ENCODE results near the gene OCIAD1.

Gene OCIAD1

GRCh38 chr4:48854395-48854683 is 23.5 kb downstream of the OCIAD1 start:
- Histone ChIP-seq H2AK5ac (ENCODE audit: low read length) (no peak overlapping the region), H3K27ac (ENCODE audit: low read depth, low read length) (no peak overlapping the region), H4K5ac (ENCODE audit: low read length) (no peak overlapping the region), H3K4me1 (ENCODE audit: control insufficient read depth, low read depth, low read length) (no peaks in the 10 kb centered on the region), H4K8ac (ENCODE audit: low read depth, low read length) (no peak overlapping the region), H3K18ac (ENCODE audit: low read length) (no peak overlapping the region), H3K4me3 (ENCODE audit: low read length) (no peak overlapping the region), H3K4ac (ENCODE audit: low read depth, low read length) (no peak overlapping the region), H3K36me3 (ENCODE audit: control insufficient read depth, insufficient read depth, low read length) (peaks cover 1% of the 10 kb centered on the region), H3K56ac (ENCODE audit: low read length) (no peak overlapping the region), H2BK5ac (ENCODE audit: low read length) (no peak overlapping the region), H3K9ac (ENCODE audit: low read length) (no peak overlapping the region), H2BK15ac (replicated peaks; ENCODE audit: low read depth) (no peak overlapping the region), H3K4me2 (ENCODE audit: low read length) (no peak overlapping the region), H3K79me1 (ENCODE audit: low read length) (no peaks in the 10 kb centered on the region), H3K79me2 (ENCODE audit: control insufficient read depth, insufficient read depth, low read length) (no peaks in the 10 kb centered on the region), H2BK120ac (ENCODE audit: low read depth, low read length) (no peak overlapping the region), H3K27me3 (ENCODE audit: insufficient read depth, low read length, poor library complexity) (no peaks in the 10 kb centered on the region), H3K23ac (ENCODE audit: low read length) (no peak overlapping the region)
- no peak for DNase-seq
- no CpG with 5 or more reads among the region's 1 CpG for WGBS (ENCODE audit: extremely low coverage, insufficient coverage, low lambda C conversion rate)

- Histone ChIP-seq H3K4me2 (ENCODE audit: low read length) (no peak overlapping the region), H3K27ac (ENCODE audit: low read depth, low read length) (no peak overlapping the region), H3K4me3 (ENCODE audit: low read length) (no peak overlapping the region), H3K4me1 (ENCODE audit: control insufficient read depth, low read depth, low read length) (no peaks in the 10 kb centered on the region), H3K4ac (ENCODE audit: low read depth, low read length) (no peak overlapping the region), H3K18ac (ENCODE audit: low read length) (no peak overlapping the region), H4K5ac (ENCODE audit: low read length) (no peak overlapping the region), H3K79me1 (ENCODE audit: low read length) (no peaks in the 10 kb centered on the region), H2BK120ac (ENCODE audit: low read depth, low read length) (no peak overlapping the region), H2BK5ac (ENCODE audit: low read length) (no peak overlapping the region), H2AK5ac (ENCODE audit: low read length) (no peak overlapping the region), H3K56ac (ENCODE audit: low read length) (no peak overlapping the region), H2BK15ac (replicated peaks; ENCODE audit: low read depth) (no peak overlapping the region), H4K8ac (ENCODE audit: low read depth, low read length) (no peak overlapping the region), H3K23ac (ENCODE audit: low read length) (no peak overlapping the region), H3K9ac (ENCODE audit: low read length) (no peak overlapping the region), H3K79me2 (ENCODE audit: control insufficient read depth, insufficient read depth, low read length) (no peaks in the 10 kb centered on the region), H3K27me3 (ENCODE audit: insufficient read depth, low read length, poor library complexity) (no peaks in the 10 kb centered on the region), H3K36me3 (ENCODE audit: control insufficient read depth, insufficient read depth, low read length) (peaks cover 1% of the 10 kb centered on the region)
- WGBS (ENCODE audit: extremely low coverage, insufficient coverage, low lambda C conversion rate) = no CpG with 5 or more reads among the region's 2 CpGs
- no peak for DNase-seq
Observed at GRCh38 chr4:48854982-48855381, 24.1 kb downstream of the OCIAD1 start.

DNA sequence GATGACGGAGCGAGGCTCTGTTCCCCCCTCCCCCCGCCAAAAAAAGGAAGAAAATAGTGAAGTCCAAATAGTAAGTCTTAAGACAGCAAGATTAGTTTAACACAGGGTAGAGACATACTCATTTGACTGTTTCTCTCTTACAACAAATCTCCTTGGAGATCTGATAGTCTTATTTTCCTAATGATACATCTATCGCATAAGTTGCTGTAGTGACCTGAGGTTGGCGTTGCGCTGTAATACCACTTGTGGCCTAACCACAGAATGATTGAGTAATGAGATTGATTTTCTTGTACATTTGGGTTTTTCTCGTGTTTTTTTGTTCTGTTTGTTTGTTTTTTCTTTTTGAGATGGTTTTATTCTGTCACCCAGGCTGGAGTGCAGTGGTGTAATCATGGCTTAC is 27.2 kb downstream of the OCIAD1 start:
- WGBS (ENCODE audit: extremely low coverage, insufficient coverage, low lambda C conversion rate) = no CpG with 5 or more reads among the region's 7 CpGs
- no peak overlapping the region for H4K5ac ChIP-seq (ENCODE audit: low read length)
- H3K23ac ChIP-seq (ENCODE audit: low read length) = no peak overlapping the region
- no peaks in the 10 kb centered on the region for H3K4me1 ChIP-seq (ENCODE audit: control insufficient read depth, low read depth, low read length)
- peaks cover 1% of the 10 kb centered on the region for H3K36me3 ChIP-seq (ENCODE audit: control insufficient read depth, insufficient read depth, low read length)
- no peaks in the 10 kb centered on the region for H3K27me3 ChIP-seq (ENCODE audit: insufficient read depth, low read length, poor library complexity)
- DNase-seq = no peak
- H3K4me3 ChIP-seq (ENCODE audit: low read length) = no peak overlapping the region
- no peak overlapping the region for H2BK5ac ChIP-seq (ENCODE audit: low read length)
- no peaks in the 10 kb centered on the region for H3K79me1 ChIP-seq (ENCODE audit: low read length)
- no peak overlapping the region for H4K8ac ChIP-seq (ENCODE audit: low read depth, low read length)
- H3K4me2 ChIP-seq (ENCODE audit: low read length) = no peak overlapping the region
- H3K4ac ChIP-seq (ENCODE audit: low read depth, low read length) = no peak overlapping the region
- no peak overlapping the region for H2AK5ac ChIP-seq (ENCODE audit: low read length)
- H3K27ac ChIP-seq (ENCODE audit: low read depth, low read length) = no peak overlapping the region
- H3K9ac ChIP-seq (ENCODE audit: low read length) = no peak overlapping the region
- no peak overlapping the region for H3K18ac ChIP-seq (ENCODE audit: low read length)
- no peaks in the 10 kb centered on the region for H3K79me2 ChIP-seq (ENCODE audit: control insufficient read depth, insufficient read depth, low read length)
- H2BK120ac ChIP-seq (ENCODE audit: low read depth, low read length) = no peak overlapping the region
- no peak overlapping the region for H3K56ac ChIP-seq (ENCODE audit: low read length)
- no peak overlapping the region for H2BK15ac ChIP-seq (replicated peaks; ENCODE audit: low read depth)

- H3K79me2 ChIP-seq (ENCODE audit: control insufficient read depth, insufficient read depth, low read length) = no peaks in the 10 kb centered on the region
- no peak overlapping the region for H4K8ac ChIP-seq (ENCODE audit: low read depth, low read length)
- H3K36me3 ChIP-seq (ENCODE audit: control insufficient read depth, insufficient read depth, low read length) = no peaks in the 10 kb centered on the region
- no peaks in the 10 kb centered on the region for H3K4me1 ChIP-seq (ENCODE audit: control insufficient read depth, low read depth, low read length)
- H3K9ac ChIP-seq (ENCODE audit: low read length) = no peak overlapping the region
- H2AK5ac ChIP-seq (ENCODE audit: low read length) = no peak overlapping the region
- no CpG with 5 or more reads among the region's 3 CpGs for WGBS (ENCODE audit: extremely low coverage, insufficient coverage, low lambda C conversion rate)
- H3K27ac ChIP-seq (ENCODE audit: low read depth, low read length) = no peak overlapping the region
- H4K5ac ChIP-seq (ENCODE audit: low read length) = no peak overlapping the region
- H3K23ac ChIP-seq (ENCODE audit: low read length) = no peak overlapping the region
- H3K4me2 ChIP-seq (ENCODE audit: low read length) = no peak overlapping the region
- H3K27me3 ChIP-seq (ENCODE audit: insufficient read depth, low read length, poor library complexity) = no peaks in the 10 kb centered on the region
- H3K18ac ChIP-seq (ENCODE audit: low read length) = no peak overlapping the region
- no peak overlapping the region for H3K4me3 ChIP-seq (ENCODE audit: low read length)
- no peak overlapping the region for H3K4ac ChIP-seq (ENCODE audit: low read depth, low read length)
- H3K79me1 ChIP-seq (ENCODE audit: low read length) = no peaks in the 10 kb centered on the region
- H2BK120ac ChIP-seq (ENCODE audit: low read depth, low read length) = no peak overlapping the region
- DNase-seq = no peak
- H3K56ac ChIP-seq (ENCODE audit: low read length) = no peak overlapping the region
- H2BK5ac ChIP-seq (ENCODE audit: low read length) = no peak overlapping the region
- no peak overlapping the region for H2BK15ac ChIP-seq (replicated peaks; ENCODE audit: low read depth)
Observed at GRCh38 chr4:48862038-48862437, 31.1 kb downstream of the OCIAD1 start.

DNA sequence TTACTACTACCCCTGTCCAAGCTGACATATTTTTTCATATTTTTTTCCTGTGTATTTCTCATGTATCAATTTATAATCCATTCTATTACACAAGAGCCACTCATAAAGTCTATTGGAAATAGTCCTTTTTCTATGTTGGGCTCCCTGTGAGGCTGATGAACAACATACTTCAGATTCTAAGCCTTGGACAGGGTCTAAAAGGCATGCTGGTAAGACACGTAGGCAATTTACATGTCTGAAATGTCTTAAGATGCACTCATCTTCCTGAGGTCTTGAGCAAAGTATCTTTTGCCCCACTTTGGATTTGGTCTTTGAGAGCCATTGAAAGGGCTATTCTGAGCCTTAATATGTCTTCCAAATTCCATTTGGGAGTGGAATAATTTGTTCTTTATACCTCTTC is 31.8 kb downstream of the OCIAD1 start:
- H3K27ac ChIP-seq (ENCODE audit: low read depth, low read length) = no peak overlapping the region
- no peak overlapping the region for H3K4me2 ChIP-seq (ENCODE audit: low read length)
- H3K4ac ChIP-seq (ENCODE audit: low read depth, low read length) = no peak overlapping the region
- H3K9ac ChIP-seq (ENCODE audit: low read length) = no peak overlapping the region
- H3K23ac ChIP-seq (ENCODE audit: low read length) = no peak overlapping the region
- H2AK5ac ChIP-seq (ENCODE audit: low read length) = no peak overlapping the region
- H4K5ac ChIP-seq (ENCODE audit: low read length) = no peak overlapping the region
- H3K18ac ChIP-seq (ENCODE audit: low read length) = no peak overlapping the region
- H2BK15ac ChIP-seq (replicated peaks; ENCODE audit: low read depth) = no peak overlapping the region
- no peak overlapping the region for H2BK120ac ChIP-seq (ENCODE audit: low read depth, low read length)
- no peak overlapping the region for H2BK5ac ChIP-seq (ENCODE audit: low read length)
- H4K8ac ChIP-seq (ENCODE audit: low read depth, low read length) = no peak overlapping the region
- no peaks in the 10 kb centered on the region for H3K79me2 ChIP-seq (ENCODE audit: control insufficient read depth, insufficient read depth, low read length)
- H3K27me3 ChIP-seq (ENCODE audit: insufficient read depth, low read length, poor library complexity) = no peaks in the 10 kb centered on the region
- H3K79me1 ChIP-seq (ENCODE audit: low read length) = no peaks in the 10 kb centered on the region
- H3K4me3 ChIP-seq (ENCODE audit: low read length) = no peak overlapping the region
- H3K4me1 ChIP-seq (ENCODE audit: control insufficient read depth, low read depth, low read length) = no peaks in the 10 kb centered on the region
- no peak for DNase-seq
- H3K36me3 ChIP-seq (ENCODE audit: control insufficient read depth, insufficient read depth, low read length) = no peaks in the 10 kb centered on the region
- H3K56ac ChIP-seq (ENCODE audit: low read length) = no peak overlapping the region
- WGBS (ENCODE audit: extremely low coverage, insufficient coverage, low lambda C conversion rate) = no CpG with 5 or more reads among the region's 1 CpG

DNA sequence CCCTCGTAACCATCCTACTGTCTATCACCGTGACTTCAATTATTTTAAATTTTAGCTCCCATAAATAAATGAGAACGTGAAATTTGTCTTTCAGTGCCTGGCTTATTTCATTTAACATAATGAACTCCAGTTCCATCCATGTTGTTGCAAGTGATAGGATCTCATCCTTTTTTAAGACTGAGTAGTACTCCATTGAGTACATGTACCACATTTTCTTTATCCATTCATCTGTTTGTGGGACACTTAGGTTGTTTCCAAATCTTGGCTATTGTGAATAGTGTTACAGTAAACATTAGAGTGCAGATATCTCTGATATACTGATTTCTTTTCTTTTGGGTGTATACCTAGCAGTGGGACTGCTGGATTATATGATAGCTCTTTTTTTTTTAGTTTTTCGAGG is 32.8 kb downstream of the OCIAD1 start:
- H3K4ac ChIP-seq (ENCODE audit: low read depth, low read length) = no peak overlapping the region
- WGBS (ENCODE audit: extremely low coverage, insufficient coverage, low lambda C conversion rate) = no CpG with 5 or more reads among the region's 4 CpGs
- no peaks in the 10 kb centered on the region for H3K79me1 ChIP-seq (ENCODE audit: low read length)
- H3K27ac ChIP-seq (ENCODE audit: low read depth, low read length) = no peak overlapping the region
- H3K79me2 ChIP-seq (ENCODE audit: control insufficient read depth, insufficient read depth, low read length) = no peaks in the 10 kb centered on the region
- no peak overlapping the region for H4K5ac ChIP-seq (ENCODE audit: low read length)
- H2BK5ac ChIP-seq (ENCODE audit: low read length) = no peak overlapping the region
- H3K36me3 ChIP-seq (ENCODE audit: control insufficient read depth, insufficient read depth, low read length) = no peaks in the 10 kb centered on the region
- no peak overlapping the region for H2AK5ac ChIP-seq (ENCODE audit: low read length)
- no peak overlapping the region for H3K56ac ChIP-seq (ENCODE audit: low read length)
- no peak overlapping the region for H3K18ac ChIP-seq (ENCODE audit: low read length)
- no peak overlapping the region for H4K8ac ChIP-seq (ENCODE audit: low read depth, low read length)
- no peaks in the 10 kb centered on the region for H3K4me1 ChIP-seq (ENCODE audit: control insufficient read depth, low read depth, low read length)
- no peak overlapping the region for H3K23ac ChIP-seq (ENCODE audit: low read length)
- no peak overlapping the region for H2BK120ac ChIP-seq (ENCODE audit: low read depth, low read length)
- no peak overlapping the region for H2BK15ac ChIP-seq (replicated peaks; ENCODE audit: low read depth)
- DNase-seq = no peak
- H3K4me2 ChIP-seq (ENCODE audit: low read length) = no peak overlapping the region
- no peaks in the 10 kb centered on the region for H3K27me3 ChIP-seq (ENCODE audit: insufficient read depth, low read length, poor library complexity)
- H3K4me3 ChIP-seq (ENCODE audit: low read length) = no peak overlapping the region
- no peak overlapping the region for H3K9ac ChIP-seq (ENCODE audit: low read length)
